Activated CD8-positive, alpha-beta memory T cell treated with anti-CD3 and anti-CD28 coated beads, Interleukin-2, amount 50 U/mL, for 48 hours (primary cell): Measurements from ENCODE around the gene GRK3.
"Not testable (repeated sequence)": the region's sequence is repeated elsewhere in the genome, so short reads cannot be mapped to it uniquely, and the experiment has no call there.

ENCODE experiments used
- DNase-seq: peaks from one replicate; pipeline ENCODE4 v3.0.0-alpha.2; 2020

The GRK3 gene

GRCh38 chr22:25574736-25575135 lies 10.3 kb downstream of the GRK3 start:
- DNase-seq: no peak

GRCh38 chr22:25575674-25576392 lies 11.4 kb downstream of the GRK3 start:
- not testable (repeated sequence) for DNase-seq

GRCh38 chr22:25581452-25581851 lies 17.0 kb downstream of the GRK3 start:
- not testable (repeated sequence) for DNase-seq

- no peak for DNase-seq
Measured at GRCh38 chr22:25582946-25583345, 18.5 kb downstream of the GRK3 start.

GRCh38 chr22:25584993-25585392 lies 20.5 kb downstream of the GRK3 start:
- DNase-seq: not testable (repeated sequence)

GRCh38 chr22:25589664-25590063 lies 25.2 kb downstream of the GRK3 start:
- DNase-seq: not testable (repeated sequence)

DNA sequence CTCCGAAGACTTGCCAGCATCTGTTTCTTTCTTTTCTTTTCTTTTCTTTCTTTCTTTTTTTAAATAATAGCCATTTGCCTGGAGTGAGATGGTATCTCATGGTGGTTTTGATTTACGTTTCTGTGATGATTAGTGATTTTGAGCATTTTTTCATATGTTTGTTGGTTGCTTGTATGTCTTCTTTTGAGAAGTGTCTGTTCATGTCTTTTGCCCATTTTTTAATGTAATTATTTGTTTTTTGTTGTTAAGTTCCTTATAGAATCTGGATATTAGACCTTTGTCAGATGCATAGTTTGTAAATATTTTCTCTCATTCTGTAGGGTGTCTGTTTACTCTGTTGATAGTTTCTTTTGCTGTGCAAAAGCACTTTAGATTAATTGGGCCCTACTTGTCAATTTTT lies 28.8 kb downstream of the GRK3 start:
- not testable (repeated sequence) for DNase-seq

DNA sequence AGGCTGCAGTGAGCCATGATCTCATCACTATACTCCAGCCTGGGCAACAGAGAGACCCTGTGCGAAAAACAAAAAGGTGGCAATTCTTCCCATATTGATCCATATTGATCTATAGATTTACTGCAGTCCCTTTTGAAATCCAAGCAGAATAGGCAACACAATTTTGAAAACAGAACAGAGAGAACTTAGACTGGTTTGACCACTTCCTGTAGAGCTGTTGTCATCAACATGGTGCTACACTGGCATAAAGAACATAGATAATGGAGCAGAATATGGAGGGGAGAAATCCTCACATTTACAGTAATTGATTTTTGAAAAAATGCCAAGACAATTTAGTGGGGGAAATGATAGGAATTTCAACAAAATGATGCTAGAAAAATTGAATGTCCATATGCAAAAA lies 34.1 kb downstream of the GRK3 start:
- DNase-seq: no peak

GRCh38 chr22:25602445-25602844 lies 38.0 kb downstream of the GRK3 start:
- DNase-seq: no peak

DNA sequence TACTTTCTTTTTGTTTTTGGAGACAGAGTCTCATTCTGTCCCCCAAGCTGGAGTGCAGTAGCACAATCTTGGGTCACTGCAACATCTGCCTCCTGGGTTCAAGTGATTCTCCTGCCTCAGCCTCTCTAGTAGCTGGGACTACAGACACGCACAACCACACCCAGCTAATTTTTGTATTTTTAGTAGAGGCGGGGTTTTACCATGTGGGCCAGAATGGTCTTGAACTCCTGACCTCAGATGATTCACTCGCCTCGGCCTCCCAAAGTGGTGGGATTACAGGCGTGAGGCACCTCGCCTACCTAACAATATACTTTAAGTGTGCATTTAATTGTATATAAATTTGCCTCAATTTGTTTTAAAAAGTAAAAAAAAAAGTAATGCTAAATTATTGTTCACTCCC lies 38.4 kb downstream of the GRK3 start:
- no peak for DNase-seq

DNA sequence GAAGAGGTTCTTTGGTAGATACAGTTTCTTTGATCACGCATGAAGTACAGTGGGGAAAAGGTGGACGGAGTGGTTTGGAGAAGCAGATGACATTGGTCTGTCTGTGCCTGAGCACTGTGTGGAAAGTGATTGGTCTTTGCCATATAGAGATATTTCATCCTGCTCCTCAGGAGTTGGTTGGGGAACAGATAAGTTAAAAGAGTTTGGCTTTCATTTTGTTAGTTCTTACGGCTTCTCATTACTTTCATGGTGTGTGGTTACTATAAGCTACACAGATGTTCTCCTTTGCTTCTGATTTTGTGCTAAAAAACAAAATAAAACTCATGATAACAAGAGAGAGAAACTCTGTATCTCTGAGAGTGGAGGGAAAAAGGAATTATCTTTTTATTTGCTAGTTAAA lies 40.7 kb downstream of the GRK3 start:
- DNase-seq: not testable (repeated sequence)

GRCh38 chr22:25605565-25605964 lies 41.1 kb downstream of the GRK3 start:
- DNase-seq: not testable (repeated sequence)

DNA sequence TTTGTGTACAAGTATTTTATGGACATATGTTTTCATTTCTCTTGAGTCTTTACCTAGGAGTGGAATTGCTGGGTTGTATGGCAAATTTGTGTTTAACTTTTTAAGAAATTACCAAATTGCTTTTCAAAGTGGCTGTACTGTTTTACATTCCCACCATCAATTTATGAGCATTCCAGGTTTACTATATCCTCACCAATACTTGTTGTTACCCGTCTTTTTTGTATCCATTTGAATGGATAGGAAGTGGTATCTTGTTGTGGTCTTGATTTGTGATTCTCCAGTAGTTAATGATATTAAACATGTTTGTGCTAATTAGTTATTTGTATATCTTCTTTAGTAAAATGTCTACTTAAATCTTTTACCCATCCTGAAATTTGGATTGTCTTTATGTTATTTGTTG lies 46.8 kb downstream of the GRK3 start:
- not testable (repeated sequence) for DNase-seq

- DNase-seq: not testable (repeated sequence)
Measured at GRCh38 chr22:25613131-25613530, 48.7 kb downstream of the GRK3 start.

GRCh38 chr22:25613558-25613957 lies 49.1 kb downstream of the GRK3 start:
- DNase-seq: not testable (repeated sequence)

GRCh38 chr22:25614791-25615190 lies 50.3 kb downstream of the GRK3 start:
- DNase-seq: not testable (repeated sequence)

DNA sequence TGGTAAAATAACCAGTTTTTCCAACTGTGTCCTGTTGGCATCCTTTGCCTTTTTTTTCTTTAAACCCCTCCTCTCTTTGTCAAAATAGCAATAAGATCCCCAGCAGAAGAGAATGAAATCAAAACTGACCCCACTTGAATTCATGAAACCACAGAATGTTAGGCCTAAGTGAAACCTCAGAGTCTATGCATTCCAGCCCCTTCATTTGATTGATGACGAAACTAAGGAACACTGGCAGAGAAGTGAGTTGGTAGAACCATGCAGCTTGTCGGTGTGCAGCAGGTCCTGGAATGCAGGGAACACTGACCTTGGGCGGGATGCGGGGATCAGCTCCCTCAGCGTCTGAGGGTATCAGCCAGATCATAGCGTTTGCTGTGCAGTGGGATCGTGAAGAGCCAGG lies 57.5 kb downstream of the GRK3 start:
- no peak for DNase-seq

GRCh38 chr22:25623310-25623734 lies 58.8 kb downstream of the GRK3 start:
- DNase-seq: no peak

GRCh38 chr22:25623851-25624250 lies 59.4 kb downstream of the GRK3 start:
- no peak for DNase-seq

DNA sequence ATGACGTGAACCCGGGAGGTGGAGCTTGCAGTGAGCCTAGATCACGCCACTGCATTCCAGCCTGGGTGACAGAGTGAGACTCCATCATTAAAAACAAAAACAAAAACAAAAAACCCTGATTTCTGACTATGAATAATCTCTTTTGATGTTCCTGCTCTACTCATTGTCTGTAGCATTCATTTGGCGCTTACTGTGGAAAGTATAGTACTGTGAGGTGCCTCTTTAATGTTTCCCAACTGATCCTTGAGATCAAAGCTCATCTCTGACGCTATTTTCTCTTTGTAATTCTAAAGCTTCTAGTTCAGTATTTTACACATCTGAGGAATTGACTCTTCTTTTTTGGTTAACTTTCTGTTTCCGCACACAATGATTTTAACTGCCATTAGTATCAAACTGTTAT lies 60.0 kb downstream of the GRK3 start:
- DNase-seq: no peak

- DNase-seq: not testable (repeated sequence)
Measured at GRCh38 chr22:25625747-25626623, 61.5 kb downstream of the GRK3 start.

DNA sequence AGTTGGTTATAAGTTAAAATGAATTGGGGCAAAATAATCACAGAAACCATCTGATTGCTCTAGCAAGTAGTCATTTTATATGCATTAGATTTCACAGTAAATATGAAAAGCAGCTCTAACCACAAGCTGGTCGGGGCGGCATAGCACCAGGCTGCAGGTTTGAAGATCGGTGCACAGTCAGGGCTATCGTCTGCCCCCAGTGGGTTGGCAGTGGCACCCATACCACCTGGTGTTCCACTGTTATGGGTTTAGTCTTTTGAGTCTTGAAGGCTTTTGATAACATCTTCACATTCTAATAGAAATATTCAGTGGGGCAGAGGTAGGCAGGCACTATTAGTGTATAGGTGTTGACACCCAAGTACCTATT lies 62.1 kb downstream of the GRK3 start:
- DNase-seq: no peak

DNA sequence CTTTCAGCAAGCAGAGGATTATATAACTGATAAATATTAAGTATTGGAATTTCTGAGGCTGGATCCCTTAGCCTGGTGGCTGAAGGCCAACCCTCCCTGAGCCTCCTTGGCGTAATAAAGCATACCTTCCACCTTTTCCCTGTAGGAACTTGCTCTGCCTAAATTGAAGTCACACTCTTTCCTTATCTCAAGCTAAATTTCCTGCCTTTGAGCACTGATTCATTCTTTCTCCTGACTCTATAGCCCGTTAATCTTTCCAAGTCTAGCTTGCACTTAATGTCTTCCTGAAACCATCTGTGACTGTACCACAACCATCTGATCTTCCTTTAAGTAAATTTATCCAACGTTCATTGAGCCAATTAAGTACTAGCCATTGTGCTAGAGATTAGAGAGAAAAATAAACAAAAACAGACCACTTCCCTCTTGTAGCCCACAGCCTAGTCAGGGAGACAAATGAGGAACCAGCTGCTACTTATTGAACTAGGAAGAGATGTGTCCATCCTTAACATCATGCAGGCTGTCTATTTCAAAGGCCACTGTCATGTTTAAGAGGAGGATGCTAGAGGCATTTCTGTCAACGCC lies 62.9 kb downstream of the GRK3 start:
- no peak for DNase-seq

DNA sequence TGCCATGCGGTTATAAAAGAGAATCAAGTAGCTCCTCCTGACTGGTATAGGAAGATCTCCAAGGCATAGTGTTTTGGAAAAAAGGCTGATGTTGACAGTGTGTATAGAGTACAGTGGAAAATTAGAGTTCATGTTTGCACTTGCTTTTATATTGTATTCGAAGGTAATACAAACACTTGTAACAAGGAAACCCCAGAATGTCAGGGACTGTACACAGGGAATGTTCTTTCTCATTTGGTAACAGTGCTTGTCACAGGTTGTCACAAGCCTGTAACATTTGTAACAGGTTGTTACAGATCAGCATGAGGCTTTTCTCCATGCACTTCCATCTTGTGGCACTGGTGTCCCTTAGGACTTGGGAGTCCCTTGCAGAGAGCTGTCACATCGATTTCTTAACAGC lies 64.0 kb downstream of the GRK3 start:
- DNase-seq: no peak
